Frontal cortex (tissue), 4 donors: Measurements from ENCODE around the gene GRAPL. TPM values are rescaled to one million over a fixed set of nuclear protein-coding genes. Genes with fewer than 3 reads are reported as not detected.
"Not testable (repeated sequence)": the region's sequence is repeated elsewhere in the genome, so short reads cannot be mapped to it uniquely, and the experiment has no call there.

Experiments used
- DNase-seq, 2 donors: peaks; one replicate each; pipeline ENCODE4 v3.0.0; 2012; ENCODE audit warnings: low spot score in 2 of 2
- FAIRE-seq: peaks from 2 replicates; lab custom pipeline; 2012; peaks lifted over from hg19 to GRCh38; lab: Jason Lieb, UNC
- total RNA-seq: library from RNA; depleted of rRNA; stranded (reverse); fragments of >200 nt; gene quantifications from one replicate; pipeline ENCODE4 v1.2.3, GENCODE V29; 2014
- donor health status: control.
- donor health status: control.
- donor health status: control.

Gene GRAPL
- total RNA-seq, 1 donor from 2014 or later, result 1.2 TPM

DNA sequence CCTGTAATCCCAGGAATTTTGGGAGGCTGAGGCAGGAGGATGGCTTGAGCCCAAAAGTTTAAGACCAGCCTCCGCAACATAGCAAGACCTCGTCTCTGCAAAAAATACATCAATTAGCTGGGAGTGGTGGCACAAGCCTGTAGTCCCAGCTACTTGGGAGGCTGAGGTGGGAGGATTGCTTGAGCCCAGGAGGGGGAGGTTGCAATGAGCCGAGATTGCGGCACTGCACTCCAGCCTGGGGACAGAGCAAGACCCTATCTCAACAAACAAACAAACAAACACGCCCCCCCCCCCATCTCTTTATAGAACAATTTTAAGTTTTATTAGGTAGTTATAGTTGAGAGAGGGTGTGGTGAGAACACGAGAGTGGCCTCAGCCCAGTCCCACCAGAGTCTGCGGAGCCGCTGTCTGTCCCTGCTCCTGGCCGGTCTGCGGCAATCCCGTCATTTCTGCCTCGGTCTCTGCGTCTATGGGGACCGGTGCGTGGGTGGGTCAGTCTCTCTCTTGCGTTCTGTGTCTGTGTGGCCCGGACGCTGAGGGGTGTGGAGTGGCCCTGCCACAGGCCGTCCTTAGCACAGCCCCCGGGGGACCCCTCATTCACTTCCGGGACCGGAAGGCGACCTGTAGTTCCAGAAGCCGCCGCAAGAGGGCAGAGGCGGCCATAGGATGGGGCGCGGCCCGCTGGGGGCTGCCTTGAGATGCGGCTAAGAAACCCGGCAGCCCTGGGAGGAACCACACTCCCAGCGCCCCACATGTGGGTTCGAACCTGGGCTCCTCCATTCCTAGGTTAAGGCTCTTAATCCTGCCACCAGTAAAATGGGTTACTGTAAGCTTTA, 53.9 kb downstream of the GRAPL start:
- FAIRE-seq, DNase-seq: not testable (repeated sequence)

- DNase-seq, FAIRE-seq: not testable (repeated sequence)
Measured at GRCh38 chr17:19187883-19188869, 60.8 kb downstream of the GRAPL start.

GRCh38 chr17:19188870-19189708, 61.7 kb downstream of the GRAPL start:
- DNase-seq, FAIRE-seq: not testable (repeated sequence)

- not testable (repeated sequence) for FAIRE-seq, DNase-seq
Measured at GRCh38 chr17:19189781-19190405, 62.5 kb downstream of the GRAPL start.

DNA sequence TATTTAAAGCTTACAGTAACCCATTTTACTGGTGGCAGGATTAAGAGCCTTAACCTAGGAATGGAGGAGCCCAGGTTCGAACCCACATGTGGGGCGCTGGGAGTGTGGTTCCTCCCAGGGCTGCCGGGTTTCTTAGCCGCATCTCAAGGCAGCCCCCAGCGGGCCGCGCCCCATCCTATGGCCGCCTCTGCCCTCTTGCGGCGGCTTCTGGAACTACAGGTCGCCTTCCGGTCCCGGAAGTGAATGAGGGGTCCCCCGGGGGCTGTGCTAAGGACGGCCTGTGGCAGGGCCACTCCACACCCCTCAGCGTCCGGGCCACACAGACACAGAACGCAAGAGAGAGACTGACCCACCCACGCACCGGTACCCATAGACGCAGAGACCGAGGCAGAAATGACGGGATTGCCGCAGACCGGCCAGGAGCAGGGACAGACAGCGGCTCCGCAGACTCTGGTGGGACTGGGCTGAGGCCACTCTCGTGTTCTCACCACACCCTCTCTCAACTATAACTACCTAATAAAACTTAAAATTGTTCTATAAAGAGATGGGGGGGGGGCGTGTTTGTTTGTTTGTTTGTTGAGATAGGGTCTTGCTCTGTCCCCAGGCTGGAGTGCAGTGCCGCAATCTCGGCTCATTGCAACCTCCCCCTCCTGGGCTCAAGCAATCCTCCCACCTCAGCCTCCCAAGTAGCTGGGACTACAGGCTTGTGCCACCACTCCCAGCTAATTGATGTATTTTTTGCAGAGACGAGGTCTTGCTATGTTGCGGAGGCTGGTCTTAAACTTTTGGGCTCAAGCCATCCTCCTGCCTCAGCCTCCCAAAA, 69.2 kb downstream of the GRAPL start:
- not testable (repeated sequence) for FAIRE-seq, DNase-seq

DNA sequence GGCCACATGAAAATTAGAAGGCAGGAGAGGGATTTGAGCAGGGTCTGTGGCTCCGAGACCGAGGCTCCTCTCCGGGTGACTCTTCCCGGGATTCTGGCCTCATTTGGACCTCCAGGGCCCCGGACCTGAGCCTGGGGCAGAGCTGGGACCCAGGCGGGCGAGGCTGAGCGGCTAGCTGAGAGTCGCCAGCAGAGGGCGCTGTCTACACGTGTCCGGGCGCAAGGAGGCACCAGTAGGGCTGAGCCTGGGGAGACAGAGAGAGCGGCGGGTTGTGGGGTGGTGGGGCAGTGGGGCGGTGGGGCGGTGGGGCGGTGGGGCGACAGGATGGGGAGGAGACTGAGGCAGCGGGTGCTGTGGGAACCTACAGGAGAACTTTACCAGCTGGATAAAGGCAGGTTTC, 75.1 kb downstream of the GRAPL start:
- FAIRE-seq, DNase-seq: not testable (repeated sequence)

DNA sequence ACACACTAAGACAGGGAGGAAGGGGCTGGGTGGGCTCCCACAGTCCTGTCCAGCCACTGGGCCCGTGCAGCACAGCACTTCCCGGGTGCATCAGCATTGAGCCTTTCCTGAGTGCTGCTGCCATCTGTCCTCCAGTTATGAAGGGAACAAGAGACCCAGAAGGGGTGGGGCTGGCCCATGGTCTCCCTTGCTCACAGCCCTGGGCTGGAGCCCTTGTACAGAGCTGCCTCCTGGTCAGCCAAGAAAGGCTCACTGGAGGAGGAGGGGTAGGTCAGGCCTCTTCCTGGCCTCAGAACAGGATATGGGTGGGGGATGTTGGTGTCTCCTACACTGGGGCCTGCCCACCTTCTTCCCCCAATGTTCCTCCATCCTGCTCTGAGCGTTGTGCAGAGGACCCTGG, 76.0 kb downstream of the GRAPL start:
- not testable (repeated sequence) for FAIRE-seq, DNase-seq

Other genes starting within 250 kb of the GRAPL start
- gene SLC5A10, start 175.4 kb upstream of the GRAPL start, total RNA-seq, result not detected
- gene FAM83G, start 122.8 kb upstream of the GRAPL start, total RNA-seq, result 0.41 TPM
- gene GRAP, start 80.6 kb upstream of the GRAPL start, total RNA-seq, result 1.6 TPM
- gene EPN2, start 109.8 kb downstream of the GRAPL start, total RNA-seq, result 53.0 TPM
- 12.6 TPM for gene B9D1, start 235.1 kb downstream of the GRAPL start, total RNA-seq